ENCODE results near the gene CDKN3.
A peak's percentile ranks its signal among the peaks of the same experiment; 100 is the strongest.

CDKN3 gene

GRCh38 chr14:54353266-54353665, 43.5 kb upstream of the CDKN3 start:
- no peak for TF ChIP-seq CTCF (IDR thresholded peaks at IDR 0.05; ENCODE audit: low read depth, low read length)
- in situ Hi-C loops (cut with HindIII; ENCODE audit: low sequenced_read_pairs): no loop called here
- H3K4me3 ChIP-seq (ENCODE audit: low read depth, low read length): no peak overlapping the region
- DNase-seq (ENCODE audit: low read depth, low spot score): no peak

GRCh38 chr14:54353694-54354093, 43.1 kb upstream of the CDKN3 start:
- no peak for DNase-seq (ENCODE audit: low read depth, low spot score)
- H3K4me3 ChIP-seq (ENCODE audit: low read depth, low read length): no peak overlapping the region
- in situ Hi-C loops (cut with HindIII; ENCODE audit: low sequenced_read_pairs): no loop called here
- TF ChIP-seq CTCF (IDR thresholded peaks at IDR 0.05; ENCODE audit: low read depth, low read length): no peak

- in situ Hi-C loops (cut with HindIII; ENCODE audit: low sequenced_read_pairs): no loop called here
- no peak for TF ChIP-seq CTCF (IDR thresholded peaks at IDR 0.05; ENCODE audit: low read depth, low read length)
- DNase-seq (ENCODE audit: low read depth, low spot score): no peak
- no peak overlapping the region for H3K4me3 ChIP-seq (ENCODE audit: low read depth, low read length)
Measured at GRCh38 chr14:54354096-54354495, 42.7 kb upstream of the CDKN3 start.

GRCh38 chr14:54354968-54355641, 41.7 kb upstream of the CDKN3 start:
- H3K4me3 ChIP-seq (ENCODE audit: low read depth, low read length): no peak overlapping the region
- TF ChIP-seq CTCF (IDR thresholded peaks at IDR 0.05; ENCODE audit: low read depth, low read length): no peak
- in situ Hi-C loops (cut with HindIII; ENCODE audit: low sequenced_read_pairs): no loop called here
- no peak for DNase-seq (ENCODE audit: low read depth, low spot score)

GRCh38 chr14:54355698-54356097, 41.1 kb upstream of the CDKN3 start:
- DNase-seq (ENCODE audit: low read depth, low spot score): no peak
- no peak overlapping the region for H3K4me3 ChIP-seq (ENCODE audit: low read depth, low read length)
- TF ChIP-seq CTCF (IDR thresholded peaks at IDR 0.05; ENCODE audit: low read depth, low read length): no peak
- in situ Hi-C loops (cut with HindIII; ENCODE audit: low sequenced_read_pairs): no loop called here

- DNase-seq (ENCODE audit: low read depth, low spot score): peak; percentile 65
- no peak for TF ChIP-seq CTCF (IDR thresholded peaks at IDR 0.05; ENCODE audit: low read depth, low read length)
- in situ Hi-C loops (cut with HindIII; ENCODE audit: low sequenced_read_pairs): no loop called here
- H3K4me3 ChIP-seq (ENCODE audit: low read depth, low read length): no peak overlapping the region
Measured at GRCh38 chr14:54356172-54356571, 40.6 kb upstream of the CDKN3 start.
